ENCODE measurements around the gene BBIP1.

BBIP1 gene, protein sequence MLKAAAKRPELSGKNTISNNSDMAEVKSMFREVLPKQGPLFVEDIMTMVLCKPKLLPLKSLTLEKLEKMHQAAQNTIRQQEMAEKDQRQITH

DNA sequence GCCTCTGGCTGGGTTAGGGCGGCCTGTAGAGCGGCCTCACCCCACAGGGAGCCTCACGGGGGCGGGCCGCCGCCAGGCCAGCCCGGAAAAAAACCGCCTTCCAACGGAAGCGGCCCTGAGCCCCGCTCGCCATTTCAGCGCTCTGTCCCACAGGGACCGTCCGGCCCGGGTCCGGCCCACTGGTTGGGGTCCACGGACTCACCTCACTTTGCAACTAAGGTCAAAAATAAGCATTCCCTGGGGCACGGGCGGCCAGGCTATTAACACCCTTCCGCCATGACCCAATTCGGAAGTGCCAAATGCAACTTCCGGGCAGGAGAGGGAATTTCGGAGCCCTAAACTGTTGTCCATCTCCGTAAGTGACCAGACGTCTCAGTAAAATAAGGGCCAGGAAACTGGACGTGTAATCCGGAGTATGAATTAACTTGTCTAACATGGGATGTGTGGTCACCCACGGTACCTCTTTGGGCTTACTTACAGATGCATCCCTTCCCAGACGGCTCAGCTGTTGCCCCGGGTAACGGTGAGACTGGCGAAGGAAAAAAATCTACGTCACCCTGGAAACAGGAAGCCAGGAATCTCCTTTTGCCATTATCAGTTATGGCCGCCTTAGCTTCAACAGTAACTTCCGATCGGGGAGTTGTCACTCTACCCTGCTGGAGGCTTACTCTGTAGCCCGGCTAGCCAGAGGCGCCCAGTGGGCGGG lies at the start of gene BBIP1:
Gene BBIP1 (minus strand): TSS at position 538 of the 706 bp plus-strand sequence. CDS start 1,023 bp downstream, outside the sequence.
- Histone ChIP-seq H2AFZ (ENCODE audit: low read length) (peak within 1 kb of the TSS; percentile 89), H3K79me2 (ENCODE audit: insufficient read depth, low read length) (peaks cover 35% of the 10 kb centered on the region), H3K27ac (ENCODE audit: low read depth, low read length, poor library complexity, severe bottlenecking) (peak within 1 kb of the TSS; percentile 92), H3K4me2 (ENCODE audit: low read length) (peak within 1 kb of the TSS; percentile 85), H3K4me1 (ENCODE audit: insufficient read depth, low read length, severe bottlenecking) (peaks cover 58% of the 10 kb centered on the region), H4K20me1 (ENCODE audit: insufficient read depth, low read length) (no peaks in the 10 kb centered on the region), H3K4me3 (ENCODE audit: low read depth, low read length, poor library complexity, severe bottlenecking) (peak within 1 kb of the TSS; percentile 75), H3K27me3 (ENCODE audit: insufficient read depth, low read length) (no peaks in the 10 kb centered on the region), H3K9ac (ENCODE audit: low read length) (peak within 1 kb of the TSS; percentile 81), H3F3A (ENCODE audit: insufficient read depth, low read length) (0 out of 2 replicates have a peak, but pooled peaks cover 16% of the 10 kb centered on the region), H3K36me3 (ENCODE audit: insufficient read depth, low read length) (no peaks in the 10 kb centered on the region), H3K9me3 (ENCODE audit: low read length) (no peaks in the 10 kb centered on the region), H3K9me2 (ENCODE audit: low read depth, low read length) (no peaks in the 10 kb centered on the region)
- TF ChIP-seq, protein P1, sequence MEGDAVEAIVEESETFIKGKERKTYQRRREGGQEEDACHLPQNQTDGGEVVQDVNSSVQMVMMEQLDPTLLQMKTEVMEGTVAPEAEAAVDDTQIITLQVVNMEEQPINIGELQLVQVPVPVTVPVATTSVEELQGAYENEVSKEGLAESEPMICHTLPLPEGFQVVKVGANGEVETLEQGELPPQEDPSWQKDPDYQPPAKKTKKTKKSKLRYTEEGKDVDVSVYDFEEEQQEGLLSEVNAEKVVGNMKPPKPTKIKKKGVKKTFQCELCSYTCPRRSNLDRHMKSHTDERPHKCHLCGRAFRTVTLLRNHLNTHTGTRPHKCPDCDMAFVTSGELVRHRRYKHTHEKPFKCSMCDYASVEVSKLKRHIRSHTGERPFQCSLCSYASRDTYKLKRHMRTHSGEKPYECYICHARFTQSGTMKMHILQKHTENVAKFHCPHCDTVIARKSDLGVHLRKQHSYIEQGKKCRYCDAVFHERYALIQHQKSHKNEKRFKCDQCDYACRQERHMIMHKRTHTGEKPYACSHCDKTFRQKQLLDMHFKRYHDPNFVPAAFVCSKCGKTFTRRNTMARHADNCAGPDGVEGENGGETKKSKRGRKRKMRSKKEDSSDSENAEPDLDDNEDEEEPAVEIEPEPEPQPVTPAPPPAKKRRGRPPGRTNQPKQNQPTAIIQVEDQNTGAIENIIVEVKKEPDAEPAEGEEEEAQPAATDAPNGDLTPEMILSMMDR (IDR thresholded peaks at IDR 0.05; ENCODE audit: low read length), result no peak
- TF ChIP-seq EZH2 (IDR thresholded peaks at IDR 0.05; ENCODE audit: borderline replicate concordance, low read length), result no peak

DNA sequence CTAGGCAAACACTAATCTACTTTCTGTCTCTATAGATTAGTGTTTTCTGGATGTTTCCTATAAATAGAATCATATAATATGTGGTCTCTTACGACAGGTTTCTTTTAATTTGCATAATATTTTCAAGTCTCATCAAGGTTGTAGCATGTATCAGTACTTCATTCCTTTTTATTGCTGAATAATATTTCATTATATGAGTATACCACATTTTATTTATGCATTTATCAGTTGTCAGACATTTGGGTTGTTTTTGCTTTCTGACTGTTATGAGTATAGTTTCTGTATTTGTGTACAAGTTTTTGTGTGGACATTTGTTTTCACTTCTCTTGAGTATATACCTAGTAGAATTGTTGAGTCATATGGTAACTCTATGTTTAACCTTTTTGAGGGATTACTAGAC lies 48.7 kb upstream of the BBIP1 start:
- Histone ChIP-seq H3K4me3 (ENCODE audit: low read depth, low read length, poor library complexity, severe bottlenecking) (no peak overlapping the region), H3K4me2 (ENCODE audit: low read length) (no peak overlapping the region), H2AFZ (ENCODE audit: low read length) (no peak overlapping the region), H3K9me2 (ENCODE audit: low read depth, low read length) (no peaks in the 10 kb centered on the region), H4K20me1 (ENCODE audit: insufficient read depth, low read length) (no peaks in the 10 kb centered on the region), H3K9me3 (ENCODE audit: low read length) (no peaks in the 10 kb centered on the region), H3F3A (ENCODE audit: insufficient read depth, low read length) (no peaks in the 10 kb centered on the region), H3K4me1 (ENCODE audit: insufficient read depth, low read length, severe bottlenecking) (no peaks in the 10 kb centered on the region), H3K36me3 (ENCODE audit: insufficient read depth, low read length) (peaks cover 39% of the 10 kb centered on the region), H3K27me3 (ENCODE audit: insufficient read depth, low read length) (no peaks in the 10 kb centered on the region), H3K9ac (ENCODE audit: low read length) (no peak overlapping the region), H3K27ac (ENCODE audit: low read depth, low read length, poor library complexity, severe bottlenecking) (no peak overlapping the region), H3K79me2 (ENCODE audit: insufficient read depth, low read length) (peaks cover 95% of the 10 kb centered on the region)
- TF ChIP-seq EZH2 (IDR thresholded peaks at IDR 0.05; ENCODE audit: borderline replicate concordance, low read length), result no peak
- TF ChIP-seq, protein P1 (IDR thresholded peaks at IDR 0.05; ENCODE audit: low read length), result no peak

DNA sequence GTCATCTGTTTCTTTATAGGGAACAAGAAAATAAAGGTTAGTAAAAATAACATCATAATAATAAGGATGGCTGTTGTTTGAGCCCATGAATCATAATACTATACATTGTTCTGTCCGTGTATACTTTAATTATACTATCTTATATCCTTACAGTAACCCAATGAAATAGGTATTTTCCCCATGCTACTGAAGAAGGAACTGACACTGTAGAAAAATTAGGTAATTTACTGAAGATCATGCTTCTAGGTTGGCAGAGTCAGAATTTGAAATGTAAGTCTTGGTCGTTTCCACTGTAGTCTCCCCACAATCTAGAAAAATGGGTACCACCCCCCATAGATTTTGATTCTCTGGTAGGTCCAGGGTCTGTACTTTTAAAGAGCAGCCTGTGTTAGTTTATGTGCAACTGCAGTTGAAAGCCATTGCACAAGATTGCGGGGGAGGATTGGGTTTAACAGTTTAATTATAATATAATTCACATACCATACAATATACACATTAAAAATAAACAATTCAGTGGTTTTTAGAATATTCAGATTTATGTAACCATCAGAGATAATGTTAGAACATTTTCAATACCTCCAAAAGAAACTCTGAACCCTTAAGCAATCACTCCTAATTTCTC lies 48.1 kb upstream of the BBIP1 start:
- H3K4me3 ChIP-seq (ENCODE audit: low read depth, low read length, poor library complexity, severe bottlenecking), result no peak overlapping the region
- no peaks in the 10 kb centered on the region for H4K20me1 ChIP-seq (ENCODE audit: insufficient read depth, low read length)
- H3K36me3 ChIP-seq (ENCODE audit: insufficient read depth, low read length), result peaks cover 39% of the 10 kb centered on the region
- H3K27me3 ChIP-seq (ENCODE audit: insufficient read depth, low read length), result no peaks in the 10 kb centered on the region
- H3F3A ChIP-seq (ENCODE audit: insufficient read depth, low read length), result no peaks in the 10 kb centered on the region
- no peaks in the 10 kb centered on the region for H3K9me3 ChIP-seq (ENCODE audit: low read length)
- H3K9me2 ChIP-seq (ENCODE audit: low read depth, low read length), result no peaks in the 10 kb centered on the region
- H3K4me2 ChIP-seq (ENCODE audit: low read length), result no peak overlapping the region
- no peaks in the 10 kb centered on the region for H3K4me1 ChIP-seq (ENCODE audit: insufficient read depth, low read length, severe bottlenecking)
- H2AFZ ChIP-seq (ENCODE audit: low read length), result no peak overlapping the region
- H3K9ac ChIP-seq (ENCODE audit: low read length), result no peak overlapping the region
- H3K27ac ChIP-seq (ENCODE audit: low read depth, low read length, poor library complexity, severe bottlenecking), result no peak overlapping the region
- no peak for TF ChIP-seq EZH2 (IDR thresholded peaks at IDR 0.05; ENCODE audit: borderline replicate concordance, low read length)
- TF ChIP-seq, protein P1 (IDR thresholded peaks at IDR 0.05; ENCODE audit: low read length), result no peak
- H3K79me2 ChIP-seq (ENCODE audit: insufficient read depth, low read length), result peaks cover 95% of the 10 kb centered on the region

Measured in OCI-LY1 (cell line).